H9 (cell line): ENCODE data around the gene PDPK1. TPM values are rescaled to one million over a fixed set of nuclear protein-coding genes. Genes with fewer than 3 reads are reported as not detected.

ENCODE experiments used
- DNase-seq: peaks from one replicate; pipeline ENCODE4 v3.0.0-alpha.2; 2017
- H2AFZ ChIP-seq: one replicate; pipeline ENCODE4 v1.6.1; 2013; ENCODE audit warnings: mild to moderate bottlenecking, low read length, control low read depth, moderate library complexity
- H2AK5ac ChIP-seq: 2 replicates; pipeline ENCODE4 v1.6.1; 2013; ENCODE audit warnings: low read length, control low read depth, mixed read lengths; ENCODE audit not compliant: insufficient read length
- H2BK120ac ChIP-seq: one replicate; pipeline ENCODE4 v1.6.1; 2013; ENCODE audit warnings: low read depth, mild to moderate bottlenecking, low read length, control low read depth, inconsistent platforms; ENCODE audit not compliant: poor library complexity, severe bottlenecking
- H2BK12ac ChIP-seq: 2 replicates; pipeline ENCODE4 v1.6.1; 2013; ENCODE audit warnings: low read length, control low read depth, mixed read lengths, low read depth; ENCODE audit not compliant: insufficient read length
- H2BK15ac ChIP-seq: 2 replicates; pipeline ENCODE4 v1.6.1; 2013; ENCODE audit warnings: low read depth, low read length, control low read depth
- H2BK20ac ChIP-seq: one replicate; pipeline ENCODE4 v1.6.1; 2013; ENCODE audit warnings: low read depth, mild to moderate bottlenecking, low read length, control low read depth, inconsistent platforms; ENCODE audit not compliant: poor library complexity, severe bottlenecking
- H2BK5ac ChIP-seq: 2 replicates; pipeline ENCODE4 v1.6.1; 2013; ENCODE audit warnings: low read length, control low read depth, mixed read lengths; ENCODE audit not compliant: insufficient read length
- H3K14ac ChIP-seq: 2 replicates; pipeline ENCODE4 v1.6.1; 2013; ENCODE audit warnings: low read length, control low read depth; ENCODE audit not compliant: insufficient read depth
- H3K18ac ChIP-seq: 2 replicates; pipeline ENCODE4 v1.6.1; 2013; ENCODE audit warnings: low read depth, mild to moderate bottlenecking, mixed read lengths, low read length, control low read depth; ENCODE audit not compliant: insufficient read length
- H3K23ac ChIP-seq: 2 replicates; pipeline ENCODE4 v1.6.1; 2013; ENCODE audit warnings: low read length, control low read depth, mixed read lengths, low read depth; ENCODE audit not compliant: insufficient read length
- H3K23me2 ChIP-seq: 2 replicates; pipeline ENCODE4 v1.6.1; 2013; ENCODE audit warnings: low read depth, mild to moderate bottlenecking, mixed read lengths, low read length, control low read depth; ENCODE audit not compliant: insufficient read length, poor library complexity, severe bottlenecking
- H3K27ac ChIP-seq: 2 replicates; pipeline ENCODE4 v1.5.1; 2013; ENCODE audit warnings: low read length, control low read depth, mixed read lengths, low read depth; ENCODE audit not compliant: insufficient read length
- H3K27me3 ChIP-seq: 2 replicates; pipeline ENCODE4 v1.6.1; 2013; ENCODE audit warnings: low read length, control low read depth, inconsistent platforms; ENCODE audit not compliant: insufficient read depth
- H3K4ac ChIP-seq: 2 replicates; pipeline ENCODE4 v1.6.1; 2013; ENCODE audit warnings: low read depth, mild to moderate bottlenecking, control low read depth, inconsistent platforms, low read length, moderate library complexity
- H3K4me1 ChIP-seq: 2 replicates; pipeline ENCODE4 v1.6.1; 2013; ENCODE audit warnings: low read length, control low read depth, inconsistent platforms; ENCODE audit not compliant: insufficient read depth
- H3K4me2 ChIP-seq: 2 replicates; pipeline ENCODE4 v1.6.1; 2013; ENCODE audit warnings: low read length, control low read depth, mixed read lengths; ENCODE audit not compliant: insufficient read length, insufficient read depth
- H3K56ac ChIP-seq: 2 replicates; pipeline ENCODE4 v1.6.1; 2013; ENCODE audit warnings: low read depth, mild to moderate bottlenecking, mixed read lengths, low read length, control low read depth; ENCODE audit not compliant: insufficient read length
- H3K79me1 ChIP-seq: 2 replicates; pipeline ENCODE4 v1.6.1; 2013; ENCODE audit warnings: low read depth, mild to moderate bottlenecking, moderate library complexity, low read length, control low read depth, inconsistent platforms; ENCODE audit not compliant: insufficient read depth, poor library complexity, severe bottlenecking
- H3K79me2 ChIP-seq: 2 replicates; pipeline ENCODE4 v1.6.1; 2013; ENCODE audit warnings: low read length, control low read depth, inconsistent platforms; ENCODE audit not compliant: insufficient read depth
- H3K9ac ChIP-seq: 2 replicates; pipeline ENCODE4 v1.6.1; 2013; ENCODE audit warnings: low read length, control low read depth, mixed read lengths; ENCODE audit not compliant: insufficient read length; ENCODE audit errors: extremely low read depth
- H3K9me3 ChIP-seq: one replicate; pipeline ENCODE4 v1.6.1; 2013; ENCODE audit warnings: low read depth, low read length, inconsistent platforms; ENCODE audit not compliant: control insufficient read depth
- H3T11ph ChIP-seq: one replicate; pipeline ENCODE4 v1.6.1; 2013; ENCODE audit warnings: mild to moderate bottlenecking, low read length, control low read depth, inconsistent platforms
- H4K20me1 ChIP-seq: one replicate; pipeline ENCODE4 v1.6.1; 2013; ENCODE audit not compliant: control insufficient read depth, insufficient read length, insufficient read depth
- H4K5ac ChIP-seq: 2 replicates; pipeline ENCODE4 v1.6.1; 2013; ENCODE audit warnings: low read depth, mild to moderate bottlenecking, mixed read lengths, low read length, control low read depth; ENCODE audit not compliant: insufficient read length
- H4K8ac ChIP-seq: replicated peaks from 2 replicates; pipeline ENCODE4 v1.6.1; 2013; ENCODE audit warnings: low read length, control low read depth, mixed read lengths, low read depth; ENCODE audit not compliant: insufficient read length
- H4K91ac ChIP-seq: 2 replicates; pipeline ENCODE4 v1.6.1; 2013; ENCODE audit warnings: low read depth, mild to moderate bottlenecking, moderate library complexity, mixed read lengths, low read length, control low read depth; ENCODE audit not compliant: insufficient read length
- H3K27ac Mint-ChIP-seq, 3 experiments: 2 replicates in 2 of 3; 3 replicates in 1 of 3; pipeline ENCODE4 v1.8.0; 2020 to 2021; ENCODE audit warnings: mixed read lengths in 3 of 3, mild to moderate bottlenecking in 1 of 3, moderate library complexity in 1 of 3
- H3K27me3 Mint-ChIP-seq: 2 replicates; pipeline ENCODE4 v1.8.0; 2021; ENCODE audit warnings: low read depth, mild to moderate bottlenecking, moderate library complexity, mixed read lengths
- H3K36me3 Mint-ChIP-seq, 3 experiments: 2 replicates in 2 of 3; 3 replicates in 1 of 3; pipeline ENCODE4 v1.8.0; 2020 to 2021; ENCODE audit warnings: low read depth in 3 of 3, mixed read lengths in 3 of 3; ENCODE audit not compliant: insufficient read depth in 1 of 3
- H3K4me1 Mint-ChIP-seq, 2 experiments: 2 replicates each; pipeline ENCODE4 v1.8.0; 2020; ENCODE audit warnings: mixed read lengths in 2 of 2
- H3K4me3 Mint-ChIP-seq, 2 experiments: 2 replicates in 1 of 2; 3 replicates in 1 of 2; pipeline ENCODE4 v1.8.0; 2020 to 2021; ENCODE audit warnings: mild to moderate bottlenecking in 2 of 2, mixed read lengths in 2 of 2, moderate library complexity in 1 of 2
- H3K9me3 Mint-ChIP-seq, 2 experiments: 2 replicates in 1 of 2; 3 replicates in 1 of 2; pipeline ENCODE4 v1.8.0; 2020; ENCODE audit warnings: mild to moderate bottlenecking in 2 of 2, mixed read lengths in 2 of 2, moderate library complexity in 1 of 2
- CTCF ChIP-seq: fragments of 200-600 bp; sonication (generic); conservative IDR thresholded peaks from 3 replicates; pipeline ENCODE4 v1.8.0; 2021; ENCODE audit warnings: antibody characterized with exemption, mild to moderate bottlenecking
- WGBS: extraction: QIAGEN DNeasy Blood & Tissue Kit; methylation state at CpG from one replicate; pipeline ENCODE4 v1.1.7; 2013; ENCODE audit warnings: missing lambda C conversion rate, low lambda C conversion rate, mixed read lengths; ENCODE audit not compliant: insufficient read length; ENCODE audit errors: extremely low coverage; 5-methylcytosine and 5-hydroxymethylcytosine counted together
- total RNA-seq: library from RNA; stranded (reverse); gene quantifications from 2 replicates; pipeline ENCODE4 v1.2.1, GENCODE V29; 2021

Gene PDPK1
- total RNA-seq, 1 experiment from 2014 or later, result 32.8 TPM

GRCh38 chr16:2498531-2499253 is 39.1 kb upstream of the PDPK1 start:
- Histone ChIP-seq H4K91ac (no peak overlapping the region), H2BK20ac (no peak overlapping the region), H4K20me1 (no peaks in the 10 kb centered on the region), H2BK120ac (no peak overlapping the region), H3K4me1 (no peaks in the 10 kb centered on the region), H3K4ac (no peak overlapping the region), H3K23ac (no peak overlapping the region), H2BK12ac (no peak overlapping the region), H2AFZ (no peak overlapping the region), H3K79me1 (no peaks in the 10 kb centered on the region), H3K9ac (no peak overlapping the region), H3K18ac (no peak overlapping the region), H3K9me3 (no peaks in the 10 kb centered on the region), H3K4me2 (no peak overlapping the region), H3K23me2 (peaks cover 3% of the 10 kb centered on the region), H4K5ac (no peak overlapping the region), H3K14ac (no peak overlapping the region), H2BK15ac (no peak overlapping the region), H3K79me2 (no peaks in the 10 kb centered on the region), H3T11ph (no peak overlapping the region), H2AK5ac (no peak overlapping the region), H3K56ac (no peak overlapping the region), H3K27me3 (no peaks in the 10 kb centered on the region), H3K27ac (no peak overlapping the region), H4K8ac (no peak overlapping the region), H2BK5ac (no peak overlapping the region)
- Mint-ChIP-seq H3K4me1 (peaks cover 3 to 5% of the 10 kb centered on the region in 2 experiments), H3K27me3 (no peaks in the 10 kb centered on the region), H3K36me3 (peaks cover 0 to 18% (median 4%) of the 10 kb centered on the region in 3 experiments; a peak in 4 of 7 replicates), H3K27ac (no peak overlapping the region), H3K4me3 (no peak overlapping the region), H3K9me3 (no peaks in the 10 kb centered on the region)
- DNase-seq, result no peak
- WGBS, result no CpG with 5 or more reads among the region's 15 CpGs
- no peak for TF ChIP-seq CTCF
